Fibroblast of skin of left biceps (primary cell): ENCODE data around the gene PARD3B.
"Not testable (repeated sequence)": the region's sequence is repeated elsewhere in the genome, so short reads cannot be mapped to it uniquely, and the experiment has no call there.

Experiments
- DNase-seq, 2 experiments: peaks; one replicate each; pipeline ENCODE4 v3.0.0-alpha.2; 2013; ENCODE audit warnings: low read depth in 2 of 2

PARD3B gene

GRCh38 chr2:204539019-204539385 lies 6.3 kb upstream of the PARD3B start:
- no peak for DNase-seq

- DNase-seq = no peak
Observed at GRCh38 chr2:204541637-204542036, 3.6 kb upstream of the PARD3B start.

- DNase-seq = no peak
Observed at GRCh38 chr2:204542982-204543608, 2.2 kb upstream of the PARD3B start.

GRCh38 chr2:204545861-204546735 lies 823 bp downstream of the PARD3B start:
- no peak for DNase-seq

GRCh38 chr2:204550751-204551511 lies 5.7 kb downstream of the PARD3B start:
- DNase-seq = peak; percentile 21

GRCh38 chr2:204551512-204551863 lies 6.2 kb downstream of the PARD3B start:
- no peak for DNase-seq

- no peak for DNase-seq
Observed at GRCh38 chr2:204557604-204558003, 12.3 kb downstream of the PARD3B start.

GRCh38 chr2:204559358-204559757 lies 14.1 kb downstream of the PARD3B start:
- DNase-seq = not testable (repeated sequence)

GRCh38 chr2:204560902-204561301 lies 15.6 kb downstream of the PARD3B start:
- DNase-seq = no peak

- no peak for DNase-seq
Observed at GRCh38 chr2:204561771-204562170, 16.5 kb downstream of the PARD3B start.

- DNase-seq = no peak
Observed at GRCh38 chr2:204566439-204566838, 21.2 kb downstream of the PARD3B start.

- no peak for DNase-seq
Observed at GRCh38 chr2:204570421-204570820, 25.1 kb downstream of the PARD3B start.

GRCh38 chr2:204571041-204571440 lies 25.8 kb downstream of the PARD3B start:
- no peak for DNase-seq

GRCh38 chr2:204571911-204572310 lies 26.6 kb downstream of the PARD3B start:
- DNase-seq = no peak

- no peak for DNase-seq
Observed at GRCh38 chr2:204573221-204573620, 27.9 kb downstream of the PARD3B start.

GRCh38 chr2:204574486-204574885 lies 29.2 kb downstream of the PARD3B start:
- no peak for DNase-seq

- DNase-seq = no peak
Observed at GRCh38 chr2:204575463-204575862, 30.2 kb downstream of the PARD3B start.

GRCh38 chr2:204576362-204576979 lies 31.2 kb downstream of the PARD3B start:
- DNase-seq = no peak

- DNase-seq = no peak
Observed at GRCh38 chr2:204578928-204579598, 33.8 kb downstream of the PARD3B start.

- no peak for DNase-seq
Observed at GRCh38 chr2:204581946-204582345, 36.7 kb downstream of the PARD3B start.

GRCh38 chr2:204583773-204584172 lies 38.5 kb downstream of the PARD3B start:
- DNase-seq = no peak

GRCh38 chr2:204585930-204586329 lies 40.7 kb downstream of the PARD3B start:
- no peak for DNase-seq
